Muscle layer of duodenum (tissue), 2 donors: ENCODE measurements around the gene C1orf74.
A peak's percentile ranks its signal among the peaks of the same experiment; 100 is the strongest.
"Not testable (repeated sequence)": the region's sequence is repeated elsewhere in the genome, so short reads cannot be mapped to it uniquely, and the experiment has no call there.

Experiments used
- H3K27ac ChIP-seq: one replicate; pipeline ENCODE4 v1.7.0; 2013; ENCODE audit warnings: mild to moderate bottlenecking, low read length
- H3K27me3 ChIP-seq: one replicate; pipeline ENCODE4 v1.7.0; 2013; ENCODE audit warnings: low read depth, mild to moderate bottlenecking, control low read depth, low read length
- H3K36me3 ChIP-seq, 2 donors: one replicate each; pipeline ENCODE4 v1.7.0; 2013; ENCODE audit warnings: low read length in 2 of 2, control low read depth in 1 of 2, mild to moderate bottlenecking in 1 of 2; ENCODE audit not compliant: insufficient read depth in 2 of 2, control insufficient read depth in 1 of 2
- H3K4me1 ChIP-seq, 2 donors: one replicate each; pipeline ENCODE4 v1.7.0; 2013; ENCODE audit warnings: low read length in 2 of 2, mild to moderate bottlenecking in 2 of 2, control low read depth in 1 of 2, moderate library complexity in 1 of 2; ENCODE audit not compliant: insufficient read depth in 2 of 2, control insufficient read depth in 1 of 2
- H3K4me3 ChIP-seq, 2 donors: one replicate each; pipeline ENCODE4 v1.7.0; 2013; ENCODE audit warnings: low read length in 2 of 2, low read depth in 1 of 2, mild to moderate bottlenecking in 1 of 2
- H3K9me3 ChIP-seq, 2 donors: one replicate each; pipeline ENCODE4 v1.7.0; 2013; ENCODE audit warnings: low read length in 2 of 2, control low read depth in 1 of 2, mild to moderate bottlenecking in 1 of 2; ENCODE audit not compliant: control insufficient read depth in 1 of 2
- donor health status: healthy.

C1orf74 gene

GRCh38 chr1:209803568-209803967 is 19.2 kb upstream of the C1orf74 start:
- H3K9me3 ChIP-seq = no peaks in the 10 kb centered on the region
- no peak overlapping the region for H3K27ac ChIP-seq
- no peaks in the 10 kb centered on the region for H3K36me3 ChIP-seq
- H3K4me3 ChIP-seq = no peak overlapping the region
- H3K27me3 ChIP-seq = no peaks in the 10 kb centered on the region
- H3K4me1 ChIP-seq = peaks cover 0 to 10% of the 10 kb centered on the region in 2 donors

GRCh38 chr1:209802780-209803152 is 18.4 kb upstream of the C1orf74 start:
- Histone ChIP-seq H3K27me3 (no peaks in the 10 kb centered on the region), H3K36me3 (no peaks in the 10 kb centered on the region), H3K9me3 (no peaks in the 10 kb centered on the region), H3K4me3 (peak overlapping the region in 1 of 2 donors; percentile 32), H3K4me1 (peaks cover 0 to 5% of the 10 kb centered on the region in 2 donors), H3K27ac (peak overlapping the region; percentile 30)

GRCh38 chr1:209802117-209802779 is 17.9 kb upstream of the C1orf74 start:
- H3K9me3 ChIP-seq = no peaks in the 10 kb centered on the region
- no peaks in the 10 kb centered on the region for H3K36me3 ChIP-seq
- peaks cover 0 to 5% of the 10 kb centered on the region in 2 donors for H3K4me1 ChIP-seq
- no peak overlapping the region for H3K4me3 ChIP-seq
- peak overlapping the region; percentile 30 for H3K27ac ChIP-seq
- no peaks in the 10 kb centered on the region for H3K27me3 ChIP-seq

- Histone ChIP-seq H3K36me3 (no peaks in the 10 kb centered on the region), H3K4me1 (peaks cover 0 to 5% of the 10 kb centered on the region in 2 donors), H3K27me3 (no peaks in the 10 kb centered on the region), H3K4me3 (no peak overlapping the region), H3K9me3 (no peaks in the 10 kb centered on the region), H3K27ac (peak overlapping the region; percentile 30)
Measured at GRCh38 chr1:209800984-209801834, 16.9 kb upstream of the C1orf74 start.

- Histone ChIP-seq H3K4me1 (peaks cover 0 to 5% of the 10 kb centered on the region in 2 donors), H3K4me3 (no peak overlapping the region), H3K27me3 (no peaks in the 10 kb centered on the region), H3K27ac (no peak overlapping the region), H3K36me3 (no peaks in the 10 kb centered on the region), H3K9me3 (no peaks in the 10 kb centered on the region)
Measured at GRCh38 chr1:209797978-209798639, 13.8 kb upstream of the C1orf74 start.

- H3K27ac ChIP-seq, H3K27me3 ChIP-seq, H3K4me1 ChIP-seq, H3K36me3 ChIP-seq, H3K9me3 ChIP-seq, H3K4me3 ChIP-seq: not testable (repeated sequence)
Measured at GRCh38 chr1:209793711-209794110, 9.4 kb upstream of the C1orf74 start.

GRCh38 chr1:209791920-209792319 is 7.6 kb upstream of the C1orf74 start:
- H3K9me3 ChIP-seq = no peaks in the 10 kb centered on the region
- peak overlapping the region; percentile 14 for H3K27ac ChIP-seq
- H3K36me3 ChIP-seq = no peaks in the 10 kb centered on the region
- H3K4me3 ChIP-seq = no peak overlapping the region
- H3K27me3 ChIP-seq = no peaks in the 10 kb centered on the region
- H3K4me1 ChIP-seq = peaks cover 9 to 19% of the 10 kb centered on the region in 2 donors

- Histone ChIP-seq H3K27me3 (no peaks in the 10 kb centered on the region), H3K27ac (no peak overlapping the region), H3K4me1 (peaks cover 9 to 25% of the 10 kb centered on the region in 2 donors), H3K4me3 (no peak overlapping the region), H3K9me3 (no peaks in the 10 kb centered on the region), H3K36me3 (no peaks in the 10 kb centered on the region)
Measured at GRCh38 chr1:209790286-209791193, 6.2 kb upstream of the C1orf74 start.

- Histone ChIP-seq H3K9me3 (no peaks in the 10 kb centered on the region), H3K27ac (no peak overlapping the region), H3K4me1 (peaks cover 9 to 25% of the 10 kb centered on the region in 2 donors), H3K36me3 (no peaks in the 10 kb centered on the region), H3K4me3 (no peak overlapping the region), H3K27me3 (no peaks in the 10 kb centered on the region)
Measured at GRCh38 chr1:209789245-209789644, 4.9 kb upstream of the C1orf74 start.

GRCh38 chr1:209787551-209787950 is 3.2 kb upstream of the C1orf74 start:
- peaks cover 9 to 38% of the 10 kb centered on the region in 2 donors for H3K4me1 ChIP-seq
- peak overlapping the region; percentile 30 to 40 for H3K4me3 ChIP-seq
- no peaks in the 10 kb centered on the region for H3K9me3 ChIP-seq
- H3K36me3 ChIP-seq = peaks cover under 1 to 3% of the 10 kb centered on the region in 2 donors
- no peaks in the 10 kb centered on the region for H3K27me3 ChIP-seq
- peak overlapping the region; percentile 82 for H3K27ac ChIP-seq
